Mammary epithelial cell (primary cell): ENCODE measurements around the gene ASB1.

Experiments
- EZH2 ChIP-seq: IDR thresholded peaks from 2 replicates; pipeline ENCODE4 v1.6.1; 2012; ENCODE audit warnings: low read length, inconsistent platforms, borderline replicate concordance
- TF ChIP-seq, protein P1 (sequence below), 2 donors: IDR thresholded peaks in 1 of 2; conservative IDR thresholded peaks in 1 of 2; 2 replicates each; pipeline ENCODE4 v1.5.1; 2011 to 2012; ENCODE audit warnings: inconsistent platforms in 2 of 2, low read length in 2 of 2, mild to moderate bottlenecking in 2 of 2, control low read depth in 1 of 2, low read depth in 1 of 2; ENCODE audit not compliant: insufficient read depth in 1 of 2; ENCODE audit errors: extremely low read depth in 1 of 2

DNA sequence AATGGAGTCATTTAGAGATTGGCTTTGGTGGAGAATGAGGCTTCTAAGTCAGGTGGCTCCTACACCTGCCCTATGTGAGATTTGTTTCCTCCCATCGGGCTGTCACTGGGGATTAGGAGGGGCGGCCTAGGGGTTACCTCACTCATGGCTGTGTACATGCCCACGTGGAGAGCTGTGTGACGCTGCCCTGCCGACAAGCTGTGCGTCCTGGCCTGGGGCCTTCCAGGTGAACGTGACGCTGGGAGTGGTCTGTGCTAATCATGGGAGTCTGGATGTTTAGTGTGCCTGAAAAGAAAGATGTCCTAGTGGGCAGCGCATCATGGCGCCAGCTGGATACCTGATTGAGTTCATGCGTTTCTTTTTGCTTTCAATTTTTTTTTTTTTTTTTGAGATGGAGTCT, 14.0 kb downstream of the ASB1 start:
- TF ChIP-seq, protein P1, sequence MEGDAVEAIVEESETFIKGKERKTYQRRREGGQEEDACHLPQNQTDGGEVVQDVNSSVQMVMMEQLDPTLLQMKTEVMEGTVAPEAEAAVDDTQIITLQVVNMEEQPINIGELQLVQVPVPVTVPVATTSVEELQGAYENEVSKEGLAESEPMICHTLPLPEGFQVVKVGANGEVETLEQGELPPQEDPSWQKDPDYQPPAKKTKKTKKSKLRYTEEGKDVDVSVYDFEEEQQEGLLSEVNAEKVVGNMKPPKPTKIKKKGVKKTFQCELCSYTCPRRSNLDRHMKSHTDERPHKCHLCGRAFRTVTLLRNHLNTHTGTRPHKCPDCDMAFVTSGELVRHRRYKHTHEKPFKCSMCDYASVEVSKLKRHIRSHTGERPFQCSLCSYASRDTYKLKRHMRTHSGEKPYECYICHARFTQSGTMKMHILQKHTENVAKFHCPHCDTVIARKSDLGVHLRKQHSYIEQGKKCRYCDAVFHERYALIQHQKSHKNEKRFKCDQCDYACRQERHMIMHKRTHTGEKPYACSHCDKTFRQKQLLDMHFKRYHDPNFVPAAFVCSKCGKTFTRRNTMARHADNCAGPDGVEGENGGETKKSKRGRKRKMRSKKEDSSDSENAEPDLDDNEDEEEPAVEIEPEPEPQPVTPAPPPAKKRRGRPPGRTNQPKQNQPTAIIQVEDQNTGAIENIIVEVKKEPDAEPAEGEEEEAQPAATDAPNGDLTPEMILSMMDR (conservative IDR thresholded peaks at IDR 0.05 in 1 of 2, IDR thresholded peaks at IDR 0.05 in 1 of 2; ENCODE audit: extremely low read depth in 1 of 2, insufficient read depth in 1 of 2, low read depth in 1 of 2, low read length in 2 of 2): no peak
- no peak for TF ChIP-seq EZH2
